Endodermal cell (in vitro differentiated cells): ENCODE results near the gene GALK1. TPM values are rescaled to one million over a fixed set of nuclear protein-coding genes. Genes with fewer than 3 reads are reported as not detected.
A peak's percentile ranks its signal among the peaks of the same experiment; 100 is the strongest.

Source experiments
- DNase-seq: peaks from one replicate; pipeline ENCODE4 v3.0.0-alpha.2; 2017
- H3K27ac ChIP-seq: 2 replicates; pipeline ENCODE4 v1.5.1; 2013; ENCODE audit warnings: mild to moderate bottlenecking, low read depth, low read length, moderate library complexity
- H3K27me3 ChIP-seq: 2 replicates; pipeline ENCODE4 v1.6.1; 2013; ENCODE audit warnings: mild to moderate bottlenecking, low read length, moderate library complexity; ENCODE audit not compliant: insufficient read depth, control insufficient read depth, poor library complexity, severe bottlenecking
- H3K36me3 ChIP-seq: 2 replicates; pipeline ENCODE4 v1.7.0; 2013; ENCODE audit warnings: mild to moderate bottlenecking, low read length, moderate library complexity; ENCODE audit not compliant: control insufficient read depth, insufficient read depth
- H3K4me1 ChIP-seq: one replicate; pipeline ENCODE4 v1.7.0; 2013; ENCODE audit warnings: low read length; ENCODE audit not compliant: control insufficient read depth, insufficient read depth
- H3K4me3 ChIP-seq: 2 replicates; pipeline ENCODE4 v1.5.1; 2013; ENCODE audit warnings: mild to moderate bottlenecking, low read length, moderate library complexity
- H3K9ac ChIP-seq: 2 replicates; pipeline ENCODE4 v1.6.1; 2013; ENCODE audit warnings: mild to moderate bottlenecking, low read length, moderate library complexity; ENCODE audit not compliant: poor library complexity, severe bottlenecking; ENCODE audit errors: extremely low read depth
- H3K9me3 ChIP-seq: 2 replicates; pipeline ENCODE4 v1.6.1; 2013; ENCODE audit warnings: mild to moderate bottlenecking, low read length, moderate library complexity; ENCODE audit not compliant: control insufficient read depth
- H3K27ac Mint-ChIP-seq: 2 replicates; pipeline ENCODE4 v1.8.0; 2020; ENCODE audit warnings: mixed read lengths
- H3K27me3 Mint-ChIP-seq: 2 replicates; pipeline ENCODE4 v1.8.0; 2021; ENCODE audit warnings: mild to moderate bottlenecking, mixed read lengths; ENCODE audit not compliant: insufficient read depth
- H3K36me3 Mint-ChIP-seq: 2 replicates; pipeline ENCODE4 v1.8.0; 2020; ENCODE audit warnings: low read depth, mixed read lengths
- H3K4me1 Mint-ChIP-seq: 2 replicates; pipeline ENCODE4 v1.8.0; 2020; ENCODE audit warnings: mixed read lengths
- H3K4me3 Mint-ChIP-seq: 2 replicates; pipeline ENCODE4 v1.8.0; 2020; ENCODE audit warnings: mild to moderate bottlenecking, moderate library complexity, mixed read lengths
- H3K9me3 Mint-ChIP-seq: 2 replicates; pipeline ENCODE4 v1.8.0; 2020; ENCODE audit warnings: mild to moderate bottlenecking, mixed read lengths
- CTCF ChIP-seq: fragments of 200-600 bp; sonication (generic); conservative IDR thresholded peaks from 2 replicates; pipeline ENCODE4 v1.5.0; 2021; ENCODE audit warnings: antibody characterized with exemption, mild to moderate bottlenecking
- WGBS, 2 experiments: methylation state at CpG; one replicate each; pipeline versions ENCODE4 v1.1.5 to v1.1.7; 2013; ENCODE audit warnings: missing lambda C conversion rate in 2 of 2, mixed read lengths in 1 of 2; ENCODE audit not compliant: insufficient coverage in 1 of 2, insufficient read length in 1 of 2; 5-methylcytosine and 5-hydroxymethylcytosine counted together
- total RNA-seq, 2 donors: library from RNA; stranded (reverse); fragmentation: NEBNext Ultra II Directional in 1 of 2; extraction: Animal tissue kit (Norgen Biotek cat#: 25700) in 1 of 2; gene quantifications; 2 replicates in 1 of 2; 3 replicates in 1 of 2; pipeline ENCODE4 v1.2.1, GENCODE V29; 2021

GALK1 gene
- total RNA-seq, 2 donors from 2014 or later, result 26.7 to 33.2 TPM

- H3K9me3 ChIP-seq, result no peaks in the 10 kb centered on the region
- H3K9ac ChIP-seq, result no peak overlapping the region
- Mint-ChIP-seq H3K27ac (no peak overlapping the region), H3K4me3 (no peak overlapping the region), H3K36me3 (no peaks in the 10 kb centered on the region), H3K4me1 (no peaks in the 10 kb centered on the region), H3K27me3 (no peaks in the 10 kb centered on the region), H3K9me3 (no peaks in the 10 kb centered on the region)
- no peaks in the 10 kb centered on the region for H3K4me1 ChIP-seq
- WGBS, 2 experiments, result 92 to 99% methylated on average over 16 to 18 of the region's 18 CpGs
- H3K4me3 ChIP-seq, result no peak overlapping the region
- H3K36me3 ChIP-seq, result no peaks in the 10 kb centered on the region
- no peak for TF ChIP-seq CTCF
- no peaks in the 10 kb centered on the region for H3K27me3 ChIP-seq
- DNase-seq, result peak; percentile 42
- H3K27ac ChIP-seq, result no peak overlapping the region
These were observed 31.5 kb downstream of the GALK1 start for GRCh38 chr17:75733471-75733870.

GRCh38 chr17:75731716-75732498 is 33.1 kb downstream of the GALK1 start:
- no peaks in the 10 kb centered on the region for H3K9me3 ChIP-seq
- H3K4me3 ChIP-seq, result no peak overlapping the region
- Mint-ChIP-seq H3K4me3 (no peak overlapping the region), H3K36me3 (no peaks in the 10 kb centered on the region), H3K27me3 (no peaks in the 10 kb centered on the region), H3K4me1 (no peaks in the 10 kb centered on the region), H3K27ac (no peak overlapping the region), H3K9me3 (no peaks in the 10 kb centered on the region)
- WGBS, 2 experiments, result 93 to 94% methylated on average over 23 to 31 of the region's 31 CpGs
- no peak overlapping the region for H3K9ac ChIP-seq
- peak; percentile 44 for DNase-seq
- no peak overlapping the region for H3K27ac ChIP-seq
- H3K36me3 ChIP-seq, result no peaks in the 10 kb centered on the region
- TF ChIP-seq CTCF, result no peak
- no peaks in the 10 kb centered on the region for H3K27me3 ChIP-seq
- no peaks in the 10 kb centered on the region for H3K4me1 ChIP-seq

- Histone ChIP-seq H3K9ac (no peak overlapping the region), H3K36me3 (no peaks in the 10 kb centered on the region), H3K9me3 (no peaks in the 10 kb centered on the region), H3K4me3 (no peak overlapping the region), H3K27ac (no peak overlapping the region), H3K27me3 (no peaks in the 10 kb centered on the region), H3K4me1 (no peaks in the 10 kb centered on the region)
- 93 to 97% methylated on average over 16 to 26 of the region's 26 CpGs for WGBS, 2 experiments
- H3K27me3 Mint-ChIP-seq, result no peaks in the 10 kb centered on the region
- no peaks in the 10 kb centered on the region for H3K9me3 Mint-ChIP-seq
- H3K4me1 Mint-ChIP-seq, result no peaks in the 10 kb centered on the region
- DNase-seq, result peak; percentile 45
- TF ChIP-seq CTCF, result no peak
- no peak overlapping the region for H3K27ac Mint-ChIP-seq
- H3K4me3 Mint-ChIP-seq, result no peak overlapping the region
- no peaks in the 10 kb centered on the region for H3K36me3 Mint-ChIP-seq
These were observed 33.8 kb downstream of the GALK1 start for GRCh38 chr17:75731086-75731715.
